ENCODE results near the gene CTIF. TPM values are rescaled to one million over a fixed set of nuclear protein-coding genes. Genes with fewer than 3 reads are reported as not detected.

Gene CTIF
- total RNA-seq, 1 experiment from 2014 or later, result 26.5 TPM

DNA sequence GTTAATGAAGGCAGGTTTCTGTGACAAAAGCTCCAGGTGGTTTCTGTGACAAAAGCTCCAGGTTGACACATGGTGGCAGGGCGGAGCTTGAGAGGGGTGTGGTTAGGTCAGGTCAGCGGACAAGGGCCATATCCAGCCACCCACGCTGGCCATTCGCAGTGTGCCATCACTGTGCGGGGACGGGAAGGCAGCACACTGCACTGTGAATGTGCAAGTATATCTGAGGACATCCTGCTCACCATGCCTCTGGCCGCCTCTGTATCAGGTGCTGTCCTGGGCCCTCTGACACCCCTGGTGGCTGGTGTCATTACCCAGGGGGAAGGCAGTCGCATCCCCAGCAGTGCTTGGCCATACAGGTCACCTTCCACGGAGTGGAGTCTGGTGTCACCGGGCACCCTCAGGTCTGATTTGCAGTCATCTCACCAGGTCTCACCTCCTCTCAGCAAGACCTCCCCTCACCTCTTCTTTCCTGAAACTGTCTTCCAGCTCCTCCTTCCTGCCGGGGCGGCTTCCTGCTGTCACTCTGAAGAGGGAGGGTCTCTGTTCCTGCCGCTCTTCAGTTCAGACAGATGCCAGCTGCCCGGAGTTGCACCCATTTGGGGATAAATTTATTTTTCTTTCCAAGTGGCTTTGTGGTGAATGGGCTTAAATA is 34.9 kb downstream of the CTIF start:
- Histone ChIP-seq H3K4me1 (ENCODE audit: control insufficient read depth, insufficient read depth, low read length) (no peaks in the 10 kb centered on the region), H3K4me3 (ENCODE audit: low read depth in 2 of 2, low read length in 2 of 2) (no peak overlapping the region), H3K27me3 (ENCODE audit: control insufficient read depth, insufficient read depth, low read length) (no peaks in the 10 kb centered on the region), H3K36me3 (ENCODE audit: control insufficient read depth, insufficient read depth, low read length) (no peaks in the 10 kb centered on the region), H3K9me3 (ENCODE audit: control insufficient read depth, insufficient read depth, low read depth, low read length) (no peaks in the 10 kb centered on the region), H3K27ac (ENCODE audit: low read length) (no peak overlapping the region)
- TF ChIP-seq SIN3A (IDR thresholded peaks at IDR 0.05; ENCODE audit: borderline replicate concordance, insufficient read depth, low read depth, low read length) (no peak), TCF7L2 (IDR thresholded peaks at IDR 0.05; ENCODE audit: low read depth, low read length) (no peak)
- intact Hi-C loops (cut with micrococcal nuclease; ENCODE audit: unreplicated experiment), result no loop called here
- no TSS peak for BruUV-seq (replicated peaks)
- no peak for ATAC-seq
- no peak for DNase-seq (ENCODE audit: low read depth, low spot score)
- in situ Hi-C loops (cut with HindIII; ENCODE audit: low pct_unique_long_range_greater_than_20kb, low sequenced_read_pairs), result no loop called here
- ChIA-PET CTCF (no interaction called here), POLR2A (no interaction called here)

DNA sequence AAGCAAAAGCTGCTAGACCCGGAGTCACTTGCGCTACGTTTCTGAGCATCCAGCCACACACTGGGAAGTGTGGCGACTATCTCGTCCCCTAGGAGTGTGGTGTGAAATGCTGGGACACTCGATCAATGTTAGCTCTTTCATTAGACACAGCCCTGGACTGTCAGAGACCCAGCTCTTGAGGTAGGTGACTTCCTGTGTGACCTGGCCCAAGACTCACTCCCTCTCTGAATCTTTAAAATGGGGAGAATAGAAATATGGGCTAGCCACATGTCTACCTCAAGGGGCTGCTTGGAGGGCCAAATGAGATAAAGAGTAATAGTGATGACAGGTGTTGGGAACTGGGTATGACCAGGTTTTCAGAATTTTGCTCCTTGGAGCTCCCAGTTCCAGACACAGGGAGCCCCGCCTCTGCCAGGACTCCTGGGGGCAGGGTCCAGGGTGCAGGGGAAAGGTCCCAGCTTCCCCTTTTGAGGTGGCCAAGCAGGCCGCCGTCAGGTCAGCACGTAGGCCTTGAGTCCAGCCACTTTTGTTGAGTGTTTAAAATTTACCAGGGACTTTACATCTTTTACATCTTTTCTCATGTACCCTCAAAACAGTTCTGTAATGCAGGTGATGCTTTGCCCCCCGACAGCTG is 36.0 kb downstream of the CTIF start:
- no peak for ATAC-seq
- BruUV-seq (replicated peaks), result no TSS peak
- Histone ChIP-seq H3K27me3 (ENCODE audit: control insufficient read depth, insufficient read depth, low read length) (no peaks in the 10 kb centered on the region), H3K4me3 (ENCODE audit: low read depth in 2 of 2, low read length in 2 of 2) (no peak overlapping the region), H3K36me3 (ENCODE audit: control insufficient read depth, insufficient read depth, low read length) (no peaks in the 10 kb centered on the region), H3K27ac (ENCODE audit: low read length) (no peak overlapping the region), H3K9me3 (ENCODE audit: control insufficient read depth, insufficient read depth, low read depth, low read length) (no peaks in the 10 kb centered on the region), H3K4me1 (ENCODE audit: control insufficient read depth, insufficient read depth, low read length) (no peaks in the 10 kb centered on the region)
- no peak for DNase-seq (ENCODE audit: low read depth, low spot score)
- intact Hi-C loops (cut with micrococcal nuclease; ENCODE audit: unreplicated experiment) (no loop called here), in situ Hi-C loops (cut with HindIII; ENCODE audit: low pct_unique_long_range_greater_than_20kb, low sequenced_read_pairs) (no loop called here)
- ChIA-PET CTCF (no interaction called here), POLR2A (no interaction called here)
- TF ChIP-seq, protein P1, sequence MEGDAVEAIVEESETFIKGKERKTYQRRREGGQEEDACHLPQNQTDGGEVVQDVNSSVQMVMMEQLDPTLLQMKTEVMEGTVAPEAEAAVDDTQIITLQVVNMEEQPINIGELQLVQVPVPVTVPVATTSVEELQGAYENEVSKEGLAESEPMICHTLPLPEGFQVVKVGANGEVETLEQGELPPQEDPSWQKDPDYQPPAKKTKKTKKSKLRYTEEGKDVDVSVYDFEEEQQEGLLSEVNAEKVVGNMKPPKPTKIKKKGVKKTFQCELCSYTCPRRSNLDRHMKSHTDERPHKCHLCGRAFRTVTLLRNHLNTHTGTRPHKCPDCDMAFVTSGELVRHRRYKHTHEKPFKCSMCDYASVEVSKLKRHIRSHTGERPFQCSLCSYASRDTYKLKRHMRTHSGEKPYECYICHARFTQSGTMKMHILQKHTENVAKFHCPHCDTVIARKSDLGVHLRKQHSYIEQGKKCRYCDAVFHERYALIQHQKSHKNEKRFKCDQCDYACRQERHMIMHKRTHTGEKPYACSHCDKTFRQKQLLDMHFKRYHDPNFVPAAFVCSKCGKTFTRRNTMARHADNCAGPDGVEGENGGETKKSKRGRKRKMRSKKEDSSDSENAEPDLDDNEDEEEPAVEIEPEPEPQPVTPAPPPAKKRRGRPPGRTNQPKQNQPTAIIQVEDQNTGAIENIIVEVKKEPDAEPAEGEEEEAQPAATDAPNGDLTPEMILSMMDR (IDR thresholded peaks at IDR 0.05), result no peak
- TF ChIP-seq, protein P2, sequence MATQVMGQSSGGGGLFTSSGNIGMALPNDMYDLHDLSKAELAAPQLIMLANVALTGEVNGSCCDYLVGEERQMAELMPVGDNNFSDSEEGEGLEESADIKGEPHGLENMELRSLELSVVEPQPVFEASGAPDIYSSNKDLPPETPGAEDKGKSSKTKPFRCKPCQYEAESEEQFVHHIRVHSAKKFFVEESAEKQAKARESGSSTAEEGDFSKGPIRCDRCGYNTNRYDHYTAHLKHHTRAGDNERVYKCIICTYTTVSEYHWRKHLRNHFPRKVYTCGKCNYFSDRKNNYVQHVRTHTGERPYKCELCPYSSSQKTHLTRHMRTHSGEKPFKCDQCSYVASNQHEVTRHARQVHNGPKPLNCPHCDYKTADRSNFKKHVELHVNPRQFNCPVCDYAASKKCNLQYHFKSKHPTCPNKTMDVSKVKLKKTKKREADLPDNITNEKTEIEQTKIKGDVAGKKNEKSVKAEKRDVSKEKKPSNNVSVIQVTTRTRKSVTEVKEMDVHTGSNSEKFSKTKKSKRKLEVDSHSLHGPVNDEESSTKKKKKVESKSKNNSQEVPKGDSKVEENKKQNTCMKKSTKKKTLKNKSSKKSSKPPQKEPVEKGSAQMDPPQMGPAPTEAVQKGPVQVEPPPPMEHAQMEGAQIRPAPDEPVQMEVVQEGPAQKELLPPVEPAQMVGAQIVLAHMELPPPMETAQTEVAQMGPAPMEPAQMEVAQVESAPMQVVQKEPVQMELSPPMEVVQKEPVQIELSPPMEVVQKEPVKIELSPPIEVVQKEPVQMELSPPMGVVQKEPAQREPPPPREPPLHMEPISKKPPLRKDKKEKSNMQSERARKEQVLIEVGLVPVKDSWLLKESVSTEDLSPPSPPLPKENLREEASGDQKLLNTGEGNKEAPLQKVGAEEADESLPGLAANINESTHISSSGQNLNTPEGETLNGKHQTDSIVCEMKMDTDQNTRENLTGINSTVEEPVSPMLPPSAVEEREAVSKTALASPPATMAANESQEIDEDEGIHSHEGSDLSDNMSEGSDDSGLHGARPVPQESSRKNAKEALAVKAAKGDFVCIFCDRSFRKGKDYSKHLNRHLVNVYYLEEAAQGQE (IDR thresholded peaks at IDR 0.05; ENCODE audit: insufficient read depth in 1 of 2, low read depth in 2 of 2, low read length in 1 of 2), result no peak
- no peak for TF ChIP-seq POLR2AphosphoS5 (IDR thresholded peaks at IDR 0.05; ENCODE audit: low read depth, low read length)
- TF ChIP-seq TCF7L2 (IDR thresholded peaks at IDR 0.05; ENCODE audit: low read depth, low read length), result no peak
- TF ChIP-seq SIN3A (IDR thresholded peaks at IDR 0.05; ENCODE audit: borderline replicate concordance, insufficient read depth, low read depth, low read length), result no peak

DNA sequence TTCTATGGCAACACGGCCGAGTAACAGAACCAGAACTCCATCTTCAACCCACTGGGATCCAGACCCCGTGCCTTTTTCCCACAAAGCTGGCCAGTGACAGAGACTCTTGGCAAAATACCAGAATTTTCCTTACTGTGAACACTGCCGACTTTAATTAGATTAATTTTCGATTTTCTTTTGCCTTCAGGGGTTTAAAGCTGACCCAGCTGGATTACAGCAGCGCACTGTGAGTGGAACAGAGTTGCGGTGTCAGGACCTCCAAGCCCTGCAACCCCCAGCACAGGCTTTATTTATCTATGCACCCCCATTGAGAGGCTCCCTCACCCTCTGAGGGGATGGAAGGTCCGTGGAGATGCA is 36.4 kb downstream of the CTIF start:
- TF ChIP-seq SIN3A (IDR thresholded peaks at IDR 0.05; ENCODE audit: borderline replicate concordance, insufficient read depth, low read depth, low read length) (no peak), POLR2AphosphoS5 (IDR thresholded peaks at IDR 0.05; ENCODE audit: low read depth, low read length) (no peak), TCF7L2 (IDR thresholded peaks at IDR 0.05; ENCODE audit: low read depth, low read length) (no peak)
- TF ChIP-seq, protein P1 (IDR thresholded peaks at IDR 0.05), result no peak
- TF ChIP-seq, protein P2 (IDR thresholded peaks at IDR 0.05; ENCODE audit: insufficient read depth in 1 of 2, low read depth in 2 of 2, low read length in 1 of 2), result no peak
- in situ Hi-C loops (cut with HindIII; ENCODE audit: low pct_unique_long_range_greater_than_20kb, low sequenced_read_pairs) (no loop called here), intact Hi-C loops (cut with micrococcal nuclease; ENCODE audit: unreplicated experiment) (no loop called here)
- H3K27me3 ChIP-seq (ENCODE audit: control insufficient read depth, insufficient read depth, low read length), result no peaks in the 10 kb centered on the region
- no peaks in the 10 kb centered on the region for H3K4me1 ChIP-seq (ENCODE audit: control insufficient read depth, insufficient read depth, low read length)
- no peak for ATAC-seq
- ChIA-PET POLR2A (no interaction called here), CTCF (no interaction called here)
- H3K9me3 ChIP-seq (ENCODE audit: control insufficient read depth, insufficient read depth, low read depth, low read length), result no peaks in the 10 kb centered on the region
- H3K36me3 ChIP-seq (ENCODE audit: control insufficient read depth, insufficient read depth, low read length), result no peaks in the 10 kb centered on the region
- DNase-seq (ENCODE audit: low read depth, low spot score), result no peak
- no peak overlapping the region for H3K27ac ChIP-seq (ENCODE audit: low read length)
- BruUV-seq (replicated peaks), result no TSS peak
- no peak overlapping the region for H3K4me3 ChIP-seq (ENCODE audit: low read depth in 2 of 2, low read length in 2 of 2)
